MCF 10A (cell line): ENCODE measurements around the gene RPE. TPM values are rescaled to one million over a fixed set of nuclear protein-coding genes. Genes with fewer than 3 reads are reported as not detected.

Experiments used
- BruUV-seq: library from RNA; stranded (reverse); fragments of 400-500 nt; replicated peaks from 2 replicates; lab custom pipeline; 2021; lab: Mats Ljungman, UMichigan
- CTCF ChIA-PET: fragments of 300-600 bp; sonication (Branson Sonifier 250); formaldehyde crosslinking; extraction: SDS; loops from one replicate; lab custom pipeline; 2021; ENCODE audit warnings: antibody characterized with exemption, inconsistent platforms; lab: Yijun Ruan, JAX
- POLR2A ChIA-PET: fragments of 300-600, 350-650 bp; sonication (Branson Sonifier 250); formaldehyde crosslinking; extraction: SDS; loops from one replicate; lab custom pipeline; 2020; ENCODE audit warnings: antibody characterized with exemption, inconsistent platforms; lab: Yijun Ruan, JAX
- DNase-seq: peaks from one replicate; pipeline ENCODE4 v3.0.0-alpha.2; 2018; ENCODE audit not compliant: unreplicated experiment
- H3K27ac Mint-ChIP-seq: one replicate; pipeline ENCODE4 v1.8.0; 2022; ENCODE audit warnings: mild to moderate bottlenecking, low read depth, mixed read lengths; ENCODE audit not compliant: unreplicated experiment
- H3K27me3 Mint-ChIP-seq: one replicate; pipeline ENCODE4 v1.8.0; 2022; ENCODE audit warnings: mixed read lengths; ENCODE audit not compliant: insufficient read depth, unreplicated experiment
- H3K36me3 Mint-ChIP-seq: one replicate; pipeline ENCODE4 v1.8.0; 2022; ENCODE audit warnings: mild to moderate bottlenecking, moderate library complexity, mixed read lengths; ENCODE audit not compliant: insufficient read depth, unreplicated experiment
- H3K4me1 Mint-ChIP-seq: one replicate; pipeline ENCODE4 v1.8.0; 2022; ENCODE audit warnings: mixed read lengths; ENCODE audit not compliant: insufficient read depth, unreplicated experiment
- H3K4me3 Mint-ChIP-seq: one replicate; pipeline ENCODE4 v1.8.0; 2022; ENCODE audit warnings: mild to moderate bottlenecking, moderate library complexity, mixed read lengths; ENCODE audit not compliant: unreplicated experiment
- H3K9me3 Mint-ChIP-seq: one replicate; pipeline ENCODE4 v1.8.0; 2022; ENCODE audit warnings: mixed read lengths; ENCODE audit not compliant: unreplicated experiment
- intact Hi-C: fragments of 100-400 bp; cut with micrococcal nuclease; formaldehyde crosslinking; loops from 2 replicates; pipeline ENCODE4 v1.14.1; 2022
- total RNA-seq: library from RNA; stranded (reverse); gene quantifications from 2 replicates; pipeline ENCODE4 v1.2.3, GENCODE V29; 2022
- TF ChIP-seq, protein P1 (sequence below): fragments of 200-600 bp; IDR thresholded peaks from one replicate; pipeline ENCODE4 v1.8.0; 2022; ENCODE audit warnings: antibody characterized with exemption, mild to moderate bottlenecking; ENCODE audit not compliant: unreplicated experiment

Gene RPE
- total RNA-seq, 1 experiment from 2014 or later: 90.6 TPM

DNA sequence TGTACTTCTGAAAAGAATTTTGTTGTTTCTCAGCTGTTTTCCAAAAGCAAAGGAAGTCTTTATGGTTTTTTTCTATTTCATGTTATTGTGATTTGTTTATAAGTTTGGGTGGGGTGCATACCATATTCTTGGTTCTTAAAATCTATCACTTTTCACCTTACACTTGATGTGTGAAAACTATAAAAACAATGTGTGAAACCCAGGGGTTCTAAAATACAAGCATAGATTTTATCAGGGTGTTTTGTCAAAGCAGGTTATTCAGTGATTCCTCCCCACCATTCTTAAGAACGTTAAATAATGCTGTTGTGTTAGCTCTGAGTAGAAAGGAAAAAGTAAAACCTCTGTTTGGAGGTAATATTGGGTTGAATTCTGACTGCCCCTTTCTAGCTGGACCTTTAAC is 17.7 kb downstream of the RPE start:
- H3K36me3 Mint-ChIP-seq: peaks cover 88% of the 10 kb centered on the region

DNA sequence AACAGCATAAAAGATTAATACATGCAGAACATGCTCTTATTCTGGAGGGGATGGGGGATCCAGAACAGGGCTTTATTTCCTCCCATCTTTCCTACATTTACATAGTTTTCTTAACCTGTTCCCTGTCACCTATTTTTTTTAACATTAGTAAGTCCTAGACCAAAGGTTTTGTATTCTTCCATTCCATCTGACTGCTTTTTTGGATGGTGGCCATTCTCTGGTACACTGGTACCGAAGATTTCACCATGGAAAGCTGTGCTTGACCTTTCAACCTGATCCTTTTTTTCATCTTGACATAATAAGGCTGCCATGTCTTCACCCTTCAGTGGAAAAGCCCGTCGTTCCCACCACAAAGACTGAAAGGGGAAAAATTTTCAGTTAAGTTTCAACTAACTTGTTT is 20.4 kb downstream of the RPE start:
- POLR2A ChIA-PET: no interaction called here
- no peaks in the 10 kb centered on the region for H3K27me3 Mint-ChIP-seq
- H3K9me3 Mint-ChIP-seq: no peaks in the 10 kb centered on the region
- intact Hi-C loops: no loop called here
- TF ChIP-seq, protein P1, sequence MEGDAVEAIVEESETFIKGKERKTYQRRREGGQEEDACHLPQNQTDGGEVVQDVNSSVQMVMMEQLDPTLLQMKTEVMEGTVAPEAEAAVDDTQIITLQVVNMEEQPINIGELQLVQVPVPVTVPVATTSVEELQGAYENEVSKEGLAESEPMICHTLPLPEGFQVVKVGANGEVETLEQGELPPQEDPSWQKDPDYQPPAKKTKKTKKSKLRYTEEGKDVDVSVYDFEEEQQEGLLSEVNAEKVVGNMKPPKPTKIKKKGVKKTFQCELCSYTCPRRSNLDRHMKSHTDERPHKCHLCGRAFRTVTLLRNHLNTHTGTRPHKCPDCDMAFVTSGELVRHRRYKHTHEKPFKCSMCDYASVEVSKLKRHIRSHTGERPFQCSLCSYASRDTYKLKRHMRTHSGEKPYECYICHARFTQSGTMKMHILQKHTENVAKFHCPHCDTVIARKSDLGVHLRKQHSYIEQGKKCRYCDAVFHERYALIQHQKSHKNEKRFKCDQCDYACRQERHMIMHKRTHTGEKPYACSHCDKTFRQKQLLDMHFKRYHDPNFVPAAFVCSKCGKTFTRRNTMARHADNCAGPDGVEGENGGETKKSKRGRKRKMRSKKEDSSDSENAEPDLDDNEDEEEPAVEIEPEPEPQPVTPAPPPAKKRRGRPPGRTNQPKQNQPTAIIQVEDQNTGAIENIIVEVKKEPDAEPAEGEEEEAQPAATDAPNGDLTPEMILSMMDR: no peak
- no peaks in the 10 kb centered on the region for H3K4me1 Mint-ChIP-seq
- no peak overlapping the region for H3K4me3 Mint-ChIP-seq
- DNase-seq: no peak
- BruUV-seq: no TSS peak
- H3K36me3 Mint-ChIP-seq: peaks cover 77% of the 10 kb centered on the region
- CTCF ChIA-PET: interaction anchor here (0.6 to 1.0 kb wide), 2 partner anchors 11 to 25 kb away, joined by 3 to 4 read pairs; no protein-coding TSS in a partner anchor
- no peak overlapping the region for H3K27ac Mint-ChIP-seq

More for the DNA sequence above, 17.7 kb downstream of the RPE start:
- DNase-seq: no peak
- TF ChIP-seq, protein P1: no peak
- ChIA-PET CTCF (interaction anchor here (0.6 to 1.4 kb wide), 3 partner anchors 41 to 176 kb away, joined by 3 to 4 read pairs (median 4); no protein-coding TSS in a partner anchor), POLR2A (no interaction called here)
- H3K27ac Mint-ChIP-seq: no peak overlapping the region
- H3K9me3 Mint-ChIP-seq: no peaks in the 10 kb centered on the region
- no peak overlapping the region for H3K4me3 Mint-ChIP-seq
- intact Hi-C loops: no loop called here
- no peaks in the 10 kb centered on the region for H3K27me3 Mint-ChIP-seq
- no TSS peak for BruUV-seq
- no peaks in the 10 kb centered on the region for H3K4me1 Mint-ChIP-seq

DNA sequence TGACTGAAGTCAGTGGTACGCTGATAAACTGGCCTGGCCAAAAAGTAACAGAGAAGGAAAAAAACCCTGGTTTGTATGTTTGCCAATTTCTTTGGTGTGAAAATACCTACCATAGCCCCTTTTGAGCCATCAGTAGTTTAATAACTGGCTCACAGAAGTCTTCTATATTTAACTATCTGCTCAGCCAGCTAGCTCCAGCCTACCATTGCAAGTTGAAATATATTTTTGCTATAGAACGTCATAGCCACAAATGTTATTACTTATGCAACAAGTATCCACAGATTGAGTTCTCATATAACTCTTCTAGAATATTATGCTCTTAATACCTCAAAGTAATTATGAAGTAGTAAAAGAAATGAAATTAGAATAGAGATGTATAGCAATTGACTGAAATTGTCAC is 25.2 kb downstream of the RPE start:
- CTCF ChIA-PET: interaction anchor here (0.7 to 1.5 kb wide), 2 partner anchors 9 to 46 kb away, joined by 3 to 4 read pairs; no protein-coding TSS in a partner anchor
- Mint-ChIP-seq H3K27me3 (no peaks in the 10 kb centered on the region), H3K4me1 (no peaks in the 10 kb centered on the region), H3K9me3 (no peaks in the 10 kb centered on the region), H3K27ac (peak overlapping the region; percentile 58), H3K36me3 (peaks cover 47% of the 10 kb centered on the region), H3K4me3 (no peak overlapping the region)
- DNase-seq: no peak
- TF ChIP-seq, protein P1: no peak
- no TSS peak for BruUV-seq
- intact Hi-C loops: no loop called here
- POLR2A ChIA-PET: no interaction called here

DNA sequence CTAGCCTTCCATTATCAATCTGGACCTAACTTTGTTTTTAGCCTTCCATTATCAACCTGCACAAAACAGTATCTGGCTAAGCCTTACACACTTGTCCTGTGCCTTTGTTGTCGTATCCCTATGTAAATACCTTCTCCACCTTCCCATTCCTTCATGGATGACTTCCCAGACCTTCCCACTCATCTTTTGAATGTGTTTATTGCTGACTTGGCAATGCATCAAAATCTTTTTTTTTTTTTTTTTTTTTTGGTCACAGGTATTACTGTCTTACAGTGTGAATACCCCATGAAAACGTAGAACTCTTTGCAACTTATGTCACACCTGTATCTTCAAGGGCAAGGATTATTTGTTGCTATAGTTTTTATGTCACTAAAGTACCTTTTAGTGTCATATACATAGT is 25.7 kb downstream of the RPE start:
- intact Hi-C loops: no loop called here
- H3K27me3 Mint-ChIP-seq: no peaks in the 10 kb centered on the region
- no peak overlapping the region for H3K4me3 Mint-ChIP-seq
- BruUV-seq: no TSS peak
- H3K4me1 Mint-ChIP-seq: no peaks in the 10 kb centered on the region
- no peak for DNase-seq
- peak overlapping the region; percentile 58 for H3K27ac Mint-ChIP-seq
- POLR2A ChIA-PET: no interaction called here
- TF ChIP-seq, protein P1: no peak
- peaks cover 51% of the 10 kb centered on the region for H3K36me3 Mint-ChIP-seq
- no peaks in the 10 kb centered on the region for H3K9me3 Mint-ChIP-seq
- CTCF ChIA-PET: no interaction called here
